HL-60 (cell line): ENCODE data around the gene TBC1D12.

Experiments used
- CTCF ChIP-seq: IDR thresholded peaks from one replicate; pipeline ENCODE4 v1.5.1; 2011; ENCODE audit warnings: low read length, control low read depth, inconsistent platforms; ENCODE audit not compliant: insufficient read depth
- GABPA ChIP-seq: IDR thresholded peaks from 2 replicates; pipeline ENCODE4 v1.6.1; 2012; ENCODE audit warnings: low read depth
- POLR2AphosphoS5 ChIP-seq: IDR thresholded peaks from 2 replicates; pipeline ENCODE4 v1.6.1; 2012; ENCODE audit warnings: low read depth
- REST ChIP-seq: IDR thresholded peaks from 2 replicates; pipeline ENCODE4 v1.6.1; 2012; ENCODE audit warnings: low read depth; ENCODE audit not compliant: insufficient replicate concordance

GRCh38 chr10:94500063-94500462, 97.7 kb downstream of the TBC1D12 start:
- TF ChIP-seq CTCF (no peak), REST (no peak), POLR2AphosphoS5 (no peak), GABPA (no peak)
